H1 (cell line): ENCODE data around the gene LRRK1. TPM values are rescaled to one million over a fixed set of nuclear protein-coding genes. Genes with fewer than 3 reads are reported as not detected.

Source experiments
- CTCF ChIA-PET: fragments of 300-600 bp; sonication (Branson Sonifier 250); formaldehyde crosslinking; loops from one replicate; lab custom pipeline; 2021; ENCODE audit not compliant: partially characterized antibody; lab: Charles Lee
- POLR2A ChIA-PET: fragments of 300-600 bp; sonication (Branson Sonifier 250); formaldehyde crosslinking; loops from one replicate; lab custom pipeline; 2021; ENCODE audit warnings: inconsistent platforms; ENCODE audit not compliant: partially characterized antibody; lab: Charles Lee
- DNase-seq, 2 experiments: peaks; one replicate each; pipeline versions ENCODE4 v3.0.0 to v3.0.0-alpha.2; 2010 to 2022; ENCODE audit warnings: low spot score in 2 of 2, low read depth in 1 of 2, mixed read lengths in 1 of 2
- FAIRE-seq: peaks from 2 replicates; lab custom pipeline; 2011; peaks lifted over from hg19 to GRCh38; lab: Jason Lieb, UNC
- H2AFZ ChIP-seq: 2 replicates; pipeline ENCODE4 v1.8.1; 2012; ENCODE audit warnings: low read length, inconsistent platforms
- H2AK5ac ChIP-seq: 2 replicates; pipeline ENCODE4 v1.6.1; 2013; ENCODE audit warnings: low read depth, low read length
- H2BK120ac ChIP-seq: replicated peaks from 2 replicates; pipeline ENCODE3; 2013; ENCODE audit warnings: low read depth, low read length, inconsistent platforms
- H2BK12ac ChIP-seq: 2 replicates; pipeline ENCODE4 v1.6.1; 2013; ENCODE audit warnings: low read depth, low read length
- H2BK15ac ChIP-seq: 2 replicates; pipeline ENCODE4 v1.6.1; 2013; ENCODE audit warnings: low read length
- H2BK20ac ChIP-seq: 2 replicates; pipeline ENCODE4 v1.6.1; 2013; ENCODE audit warnings: low read length
- H2BK5ac ChIP-seq: 2 replicates; pipeline ENCODE4 v1.6.1; 2013; ENCODE audit warnings: low read depth, low read length
- H3K14ac ChIP-seq: 2 replicates; pipeline ENCODE4 v1.6.1; 2013; ENCODE audit warnings: inconsistent platforms; ENCODE audit not compliant: insufficient read length
- H3K18ac ChIP-seq: 2 replicates; pipeline ENCODE4 v1.6.1; 2013; ENCODE audit warnings: low read length; ENCODE audit errors: extremely low read depth
- H3K23ac ChIP-seq: 2 replicates; pipeline ENCODE4 v1.6.1; 2013; ENCODE audit warnings: inconsistent platforms; ENCODE audit not compliant: insufficient read length
- H3K23me2 ChIP-seq: 2 replicates; pipeline ENCODE4 v1.6.1; 2013; ENCODE audit warnings: low read depth, low read length
- H3K27ac ChIP-seq: 2 replicates; pipeline ENCODE4 v1.6.1; 2011; ENCODE audit warnings: low read depth, low read length, inconsistent platforms
- H3K27me3 ChIP-seq, 4 experiments: replicated peaks in 1 of 4; 1 replicate in 1 of 4; 2 replicates in 3 of 4; pipeline versions ENCODE4 v1.6.1 to v1.8.1; 2011 to 2013; ENCODE audit warnings: low read length in 3 of 4, mild to moderate bottlenecking in 3 of 4, inconsistent platforms in 2 of 4, mixed read lengths in 2 of 4, moderate library complexity in 1 of 4; ENCODE audit not compliant: control insufficient read depth in 3 of 4, insufficient read depth in 3 of 4; ENCODE audit errors: extremely low read depth in 1 of 4
- H3K36me3 ChIP-seq, 4 experiments: 2 replicates each; pipeline versions ENCODE4 v1.6.1 to v1.8.1; 2011 to 2013; ENCODE audit warnings: mild to moderate bottlenecking in 4 of 4, low read length in 3 of 4, moderate library complexity in 2 of 4, control low read depth in 1 of 4, inconsistent platforms in 1 of 4; ENCODE audit not compliant: insufficient read depth in 4 of 4, control insufficient read depth in 2 of 4
- H3K4ac ChIP-seq: replicated peaks from 2 replicates; pipeline ENCODE3; 2013; ENCODE audit warnings: low read length, low read depth, mixed read lengths, inconsistent platforms; ENCODE audit not compliant: insufficient read length
- H3K4me1 ChIP-seq, 4 experiments: replicated peaks in 1 of 4; 1 replicate in 1 of 4; 2 replicates in 3 of 4; pipeline versions ENCODE4 v1.6.1 to v1.8.1; 2011 to 2013; ENCODE audit warnings: low read length in 3 of 4, inconsistent platforms in 2 of 4, mixed read lengths in 1 of 4; ENCODE audit not compliant: insufficient read depth in 4 of 4, control insufficient read depth in 3 of 4
- H3K4me2 ChIP-seq, 2 experiments: 2 replicates each; pipeline versions ENCODE4 v1.6.1 to v1.8.1; 2011 to 2013; ENCODE audit warnings: low read depth in 2 of 2, low read length in 2 of 2, control low read depth in 1 of 2, inconsistent platforms in 1 of 2, mild to moderate bottlenecking in 1 of 2; ENCODE audit not compliant: insufficient read depth in 1 of 2
- H3K4me3 ChIP-seq, 4 experiments: fragments of 200-600, 300-600 bp in 1 of 4; sonication (generic), shearing (Covaris generic), sonication (Bioruptor Twin) in 1 of 4; 2 replicates each; pipeline versions ENCODE4 v1.5.1 to v1.8.1; 2011 to 2016; ENCODE audit warnings: low read length in 4 of 4, low read depth in 3 of 4, control low read depth in 2 of 4, inconsistent platforms in 2 of 4, mild to moderate bottlenecking in 2 of 4, mixed read lengths in 1 of 4, moderate library complexity in 1 of 4; ENCODE audit not compliant: insufficient read depth in 2 of 4; ENCODE audit errors: extremely low read depth in 1 of 4
- H3K56ac ChIP-seq: replicated peaks from 2 replicates; pipeline ENCODE3; 2013; ENCODE audit warnings: low read depth, mild to moderate bottlenecking, mixed read lengths, low read length, inconsistent platforms; ENCODE audit not compliant: insufficient read length
- H3K79me1 ChIP-seq: 2 replicates; pipeline ENCODE4 v1.6.1; 2013; ENCODE audit warnings: low read depth, low read length, control low read depth
- H3K79me2 ChIP-seq, 2 experiments: 2 replicates each; pipeline versions ENCODE4 v1.6.1 to v1.8.1; 2012 to 2013; ENCODE audit warnings: low read length in 2 of 2, mild to moderate bottlenecking in 2 of 2, inconsistent platforms in 1 of 2; ENCODE audit not compliant: insufficient read depth in 2 of 2, control insufficient read depth in 1 of 2
- H3K9ac ChIP-seq, 4 experiments: replicated peaks in 1 of 4; 1 replicate in 1 of 4; 2 replicates in 3 of 4; pipeline versions ENCODE4 v1.6.1 to v1.8.1; 2011 to 2013; ENCODE audit warnings: low read depth in 3 of 4, low read length in 3 of 4, control low read depth in 2 of 4, mild to moderate bottlenecking in 2 of 4, moderate library complexity in 2 of 4, inconsistent platforms in 1 of 4; ENCODE audit errors: extremely low read depth in 1 of 4
- H3K9me3 ChIP-seq, 2 experiments: 2 replicates each; pipeline versions ENCODE4 v1.6.1 to v1.8.1; 2012 to 2013; ENCODE audit warnings: mild to moderate bottlenecking in 2 of 2, moderate library complexity in 2 of 2, control low read depth in 1 of 2, inconsistent platforms in 1 of 2, low read depth in 1 of 2, low read length in 1 of 2, mixed read lengths in 1 of 2; ENCODE audit not compliant: insufficient read depth in 2 of 2
- H4K20me1 ChIP-seq, 2 experiments: replicated peaks in 1 of 2; 2 replicates each; pipeline versions ENCODE3 to v1.8.1; 2011 to 2013; ENCODE audit warnings: inconsistent platforms in 2 of 2, low read length in 2 of 2, mild to moderate bottlenecking in 1 of 2; ENCODE audit not compliant: insufficient read depth in 2 of 2, control insufficient read depth in 1 of 2
- H4K5ac ChIP-seq: 2 replicates; pipeline ENCODE4 v1.6.1; 2013; ENCODE audit warnings: low read length, low read depth, mixed read lengths, inconsistent platforms; ENCODE audit not compliant: insufficient read length
- H4K8ac ChIP-seq: 2 replicates; pipeline ENCODE4 v1.8.0; 2013; ENCODE audit warnings: mild to moderate bottlenecking, moderate library complexity, low read length, inconsistent platforms; ENCODE audit not compliant: insufficient read depth; ENCODE audit errors: extremely low read depth
- H4K91ac ChIP-seq: replicated peaks from 2 replicates; pipeline ENCODE3; 2013; ENCODE audit warnings: low read length, mixed read lengths, inconsistent platforms; ENCODE audit not compliant: insufficient read length
- ATF2 ChIP-seq: IDR thresholded peaks from 2 replicates; pipeline ENCODE4 v1.6.1; 2012; ENCODE audit warnings: low read length, inconsistent platforms
- BRCA1 ChIP-seq: IDR thresholded peaks from 2 replicates; pipeline ENCODE4 v1.6.1; 2012; ENCODE audit warnings: low read depth, low read length, improper control_type of control experiment
- CEBPB ChIP-seq: IDR thresholded peaks from 2 replicates; pipeline ENCODE4 v1.6.1; 2012; ENCODE audit warnings: low read depth, low read length
- EGR1 ChIP-seq: IDR thresholded peaks from 2 replicates; pipeline ENCODE4 v1.6.1; 2011; ENCODE audit warnings: low read depth, low read length, borderline replicate concordance
- JUND ChIP-seq: IDR thresholded peaks from 2 replicates; pipeline ENCODE4 v1.6.1; 2011; ENCODE audit warnings: mild to moderate bottlenecking, improper control_type of control experiment, low read length
- MAFK ChIP-seq: IDR thresholded peaks from 2 replicates; pipeline ENCODE4 v1.6.1; 2012; ENCODE audit warnings: low read depth, mild to moderate bottlenecking, improper control_type of control experiment, low read length
- NRF1 ChIP-seq: IDR thresholded peaks from 2 replicates; pipeline ENCODE4 v1.6.1; 2011; ENCODE audit warnings: mild to moderate bottlenecking, low read depth, low read length, improper control_type of control experiment
- POU5F1 ChIP-seq: IDR thresholded peaks from 2 replicates; pipeline ENCODE4 v1.6.1; 2011; ENCODE audit warnings: low read depth, mild to moderate bottlenecking, low read length, moderate library complexity
- RXRA ChIP-seq: IDR thresholded peaks from 2 replicates; pipeline ENCODE4 v1.6.1; 2011; ENCODE audit warnings: low read depth, mild to moderate bottlenecking, low read length, moderate library complexity; ENCODE audit not compliant: insufficient read depth
- SP1 ChIP-seq: IDR thresholded peaks from 2 replicates; pipeline ENCODE4 v1.6.1; 2011; ENCODE audit warnings: low read depth, low read length
- SRF ChIP-seq: IDR thresholded peaks from 2 replicates; pipeline ENCODE4 v1.6.1; 2011; ENCODE audit warnings: mild to moderate bottlenecking, low read depth, low read length, moderate library complexity
- ZNF274 ChIP-seq: IDR thresholded peaks from 2 replicates; pipeline ENCODE4 v1.7.0; 2012; ENCODE audit warnings: low read length, borderline replicate concordance; ENCODE audit errors: extremely low read depth
- WGBS, 2 experiments: shearing (Covaris generic) in 1 of 2; methylation state at CpG; one replicate each; pipeline versions ENCODE4 v1.1.6 to v1.1.7; 2013 to 2015; ENCODE audit warnings: low lambda C conversion rate in 2 of 2, mixed read lengths in 2 of 2, inconsistent platforms in 1 of 2, low coverage in 1 of 2, missing lambda C conversion rate in 1 of 2; ENCODE audit not compliant: insufficient replicate concordance in 2 of 2, insufficient coverage in 1 of 2, insufficient read length in 1 of 2; ENCODE audit errors: extremely low coverage in 1 of 2, missing lambda C conversion rate in 1 of 2; 5-methylcytosine and 5-hydroxymethylcytosine counted together
- polyA plus RNA-seq, 7 experiments: library from polyadenylated mRNA; depleted of rRNA in 3 of 7; stranded (reverse) in 5 of 7; unstranded in 2 of 7; fragments of >200 nt in 5 of 7; fragments of 200-250 nt in 2 of 7; gene quantifications; 1 replicate in 5 of 7; 2 replicates in 1 of 7; 4 replicates in 1 of 7; pipeline versions ENCODE4 v1.2.1 to v1.2.3, GENCODE V29; 2011 to 2013; ENCODE audit warnings: missing spikeins in 2 of 7, mixed read lengths in 2 of 7
- total RNA-seq: library from RNA; stranded (reverse); fragmentation: NEBNext Ultra II Directional; extraction: Animal tissue kit (Norgen Biotek cat#: 25700); gene quantifications from 2 replicates; pipeline ENCODE4 v1.2.1, GENCODE V29; 2021

Gene LRRK1
- total and polyA plus RNA-seq, 2 of the 8 experiments (the other 6 are each of a cell fraction or from before 2014, with no cell fraction given): 1.2 to 3.6 TPM

- Histone ChIP-seq H4K8ac (no peak overlapping the region), H4K20me1 (no peaks in the 10 kb centered on the region), H3K36me3 (no peaks in the 10 kb centered on the region; a peak in 1 of 8 replicates), H3K4me3 (no peak overlapping the region), H3K4me2 (no peak overlapping the region), H3K79me1 (no peaks in the 10 kb centered on the region), H3K9ac (no peak overlapping the region), H2BK120ac (no peak overlapping the region), H3K4me1 (peaks cover 0 to 13% (median 8%) of the 10 kb centered on the region in 4 experiments; a peak in 5 of 7 replicates), H3K4ac (no peak overlapping the region), H3K9me3 (no peaks in the 10 kb centered on the region), H2AFZ (no peak overlapping the region), H3K27me3 (peaks cover 10 to 38% (median 33%) of the 10 kb centered on the region in 4 experiments), H2AK5ac (no peak overlapping the region), H3K18ac (no peak overlapping the region), H3K14ac (no peak overlapping the region), H4K91ac (peak overlapping the region; percentile 47), H4K5ac (no peak overlapping the region), H2BK20ac (0 out of 2 replicates have a peak overlapping the region, but pooled peaks have one; percentile 15), H3K56ac (no peak overlapping the region), H3K23ac (no peak overlapping the region), H2BK12ac (peak overlapping the region; percentile 33; the same call in 1 of the 2 replicates), H3K79me2 (no peaks in the 10 kb centered on the region), H2BK5ac (no peak overlapping the region), H2BK15ac (no peak overlapping the region), H3K23me2 (peaks cover 12% of the 10 kb centered on the region; the same call in 1 of the 2 replicates), H3K27ac (no peak overlapping the region)
- 97% methylated on average over 7 of the region's 7 CpGs; no CpG with 5 or more reads in 1 of the 2 experiments for WGBS, 2 experiments
- FAIRE-seq (no peak), DNase-seq (no peak)
- TF ChIP-seq RXRA (no peak), JUND (no peak), NRF1 (no peak), EGR1 (no peak), MAFK (no peak), ATF2 (no peak), CEBPB (no peak), SP1 (no peak), SRF (no peak), ZNF274 (no peak), POU5F1 (no peak), BRCA1 (no peak)
- CTCF ChIA-PET: interaction anchor here (1.1 to 2.9 kb wide), 12 partner anchors 10 to 249 kb away, joined by 3 to 17 read pairs (median 4); no protein-coding TSS in a partner anchor
- POLR2A ChIA-PET: no interaction called here
Observed at GRCh38 chr15:100875976-100876375, 43.2 kb upstream of the LRRK1 start.
